ENCODE measurements around the gene SLAMF7. TPM values are rescaled to one million over a fixed set of nuclear protein-coding genes. Genes with fewer than 3 reads are reported as not detected.

SLAMF7 gene
- total RNA-seq, 1 experiment from 2014 or later, result 3.6 TPM

DNA sequence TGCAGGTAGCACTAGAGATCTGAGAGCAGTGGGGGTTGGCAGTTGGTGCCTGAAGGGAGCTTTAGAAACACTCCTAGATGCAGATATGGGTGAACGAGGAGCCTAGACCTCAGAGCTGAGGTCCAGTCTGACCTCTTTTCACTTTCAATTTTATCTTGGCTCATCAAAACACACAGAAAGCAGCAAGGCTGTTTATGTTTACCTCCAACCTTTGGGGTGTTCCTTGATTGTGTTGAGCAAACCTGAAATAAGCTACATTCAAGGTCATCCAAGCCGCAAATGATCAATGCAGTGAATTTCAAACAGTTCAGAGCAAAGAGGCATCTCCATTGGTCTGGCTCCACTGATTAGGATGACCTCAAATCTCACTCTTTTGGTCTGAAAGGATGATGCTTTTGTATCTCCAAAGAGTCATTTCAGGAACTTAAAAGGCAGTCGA lies 58.2 kb downstream of the SLAMF7 start:
- Histone ChIP-seq H3K79me2 (ENCODE audit: low read depth) (no peaks in the 10 kb centered on the region), H3F3A (ENCODE audit: insufficient read depth, low read depth) (no peaks in the 10 kb centered on the region), H3K4me2 (no peak overlapping the region), H3K36me3 (ENCODE audit: low read depth) (no peaks in the 10 kb centered on the region), H3K27ac (no peak overlapping the region), H3K4me1 (replicated peaks; ENCODE audit: insufficient read depth) (peaks cover 21% of the 10 kb centered on the region), H2AFZ (no peak overlapping the region), H3K9me2 (ENCODE audit: insufficient read depth) (no peaks in the 10 kb centered on the region), H3K27me3 (ENCODE audit: insufficient read depth, low read depth) (no peaks in the 10 kb centered on the region), H4K20me1 (ENCODE audit: insufficient read depth) (no peaks in the 10 kb centered on the region), H3K9me3 (ENCODE audit: insufficient read depth, low read depth) (no peaks in the 10 kb centered on the region), H3K4me3 (no peak overlapping the region)
- no peak for DNase-seq
- intact Hi-C loops (cut with micrococcal nuclease; ENCODE audit: unreplicated experiment), result no loop called here
- no TSS peak for BruUV-seq (replicated peaks)
- POLR2A ChIA-PET (ENCODE audit: unreplicated experiment), result no interaction called here
- CTCF ChIA-PET, result no interaction called here
- no peak for TF ChIP-seq EZH2 (IDR thresholded peaks at IDR 0.05; ENCODE audit: low read depth)

DNA sequence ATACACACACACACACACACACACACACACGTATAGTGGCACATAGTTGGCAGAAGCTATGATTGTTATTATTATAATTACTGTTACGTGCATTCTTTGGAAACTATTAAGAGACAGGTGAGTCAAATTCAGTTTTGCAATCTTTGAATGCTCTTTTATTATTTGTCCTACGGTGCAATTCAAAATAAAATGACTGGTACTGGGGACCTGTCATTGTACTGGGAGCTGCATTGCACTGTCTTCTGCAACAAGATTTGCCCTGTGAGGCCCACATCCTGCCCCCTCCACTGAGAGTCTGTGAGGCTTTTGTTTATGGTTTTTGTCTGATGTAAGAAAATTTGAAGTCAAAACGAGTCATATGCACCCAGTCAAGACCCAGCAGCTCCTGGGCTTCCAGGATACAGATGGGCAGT lies 58.8 kb downstream of the SLAMF7 start:
- H3F3A ChIP-seq (ENCODE audit: insufficient read depth, low read depth), result no peaks in the 10 kb centered on the region
- ChIA-PET CTCF (no interaction called here), POLR2A (ENCODE audit: unreplicated experiment) (no interaction called here)
- no peak overlapping the region for H3K4me2 ChIP-seq
- H4K20me1 ChIP-seq (ENCODE audit: insufficient read depth), result no peaks in the 10 kb centered on the region
- DNase-seq, result peak in 1 of 2 experiments; percentile 60
- H3K27me3 ChIP-seq (ENCODE audit: insufficient read depth, low read depth), result no peaks in the 10 kb centered on the region
- no peaks in the 10 kb centered on the region for H3K9me2 ChIP-seq (ENCODE audit: insufficient read depth)
- intact Hi-C loops (cut with micrococcal nuclease; ENCODE audit: unreplicated experiment), result no loop called here
- H3K27ac ChIP-seq, result no peak overlapping the region
- H3K4me3 ChIP-seq, result no peak overlapping the region
- H3K36me3 ChIP-seq (ENCODE audit: low read depth), result no peaks in the 10 kb centered on the region
- no TSS peak for BruUV-seq (replicated peaks)
- H3K79me2 ChIP-seq (ENCODE audit: low read depth), result no peaks in the 10 kb centered on the region
- no peaks in the 10 kb centered on the region for H3K9me3 ChIP-seq (ENCODE audit: insufficient read depth, low read depth)
- TF ChIP-seq EZH2 (IDR thresholded peaks at IDR 0.05; ENCODE audit: low read depth), result no peak
- TF ChIP-seq, protein P1, sequence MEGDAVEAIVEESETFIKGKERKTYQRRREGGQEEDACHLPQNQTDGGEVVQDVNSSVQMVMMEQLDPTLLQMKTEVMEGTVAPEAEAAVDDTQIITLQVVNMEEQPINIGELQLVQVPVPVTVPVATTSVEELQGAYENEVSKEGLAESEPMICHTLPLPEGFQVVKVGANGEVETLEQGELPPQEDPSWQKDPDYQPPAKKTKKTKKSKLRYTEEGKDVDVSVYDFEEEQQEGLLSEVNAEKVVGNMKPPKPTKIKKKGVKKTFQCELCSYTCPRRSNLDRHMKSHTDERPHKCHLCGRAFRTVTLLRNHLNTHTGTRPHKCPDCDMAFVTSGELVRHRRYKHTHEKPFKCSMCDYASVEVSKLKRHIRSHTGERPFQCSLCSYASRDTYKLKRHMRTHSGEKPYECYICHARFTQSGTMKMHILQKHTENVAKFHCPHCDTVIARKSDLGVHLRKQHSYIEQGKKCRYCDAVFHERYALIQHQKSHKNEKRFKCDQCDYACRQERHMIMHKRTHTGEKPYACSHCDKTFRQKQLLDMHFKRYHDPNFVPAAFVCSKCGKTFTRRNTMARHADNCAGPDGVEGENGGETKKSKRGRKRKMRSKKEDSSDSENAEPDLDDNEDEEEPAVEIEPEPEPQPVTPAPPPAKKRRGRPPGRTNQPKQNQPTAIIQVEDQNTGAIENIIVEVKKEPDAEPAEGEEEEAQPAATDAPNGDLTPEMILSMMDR (conservative IDR thresholded peaks at IDR 0.05), result no peak
- peaks cover 21% of the 10 kb centered on the region for H3K4me1 ChIP-seq (replicated peaks; ENCODE audit: insufficient read depth)
- H2AFZ ChIP-seq, result no peak overlapping the region

DNA sequence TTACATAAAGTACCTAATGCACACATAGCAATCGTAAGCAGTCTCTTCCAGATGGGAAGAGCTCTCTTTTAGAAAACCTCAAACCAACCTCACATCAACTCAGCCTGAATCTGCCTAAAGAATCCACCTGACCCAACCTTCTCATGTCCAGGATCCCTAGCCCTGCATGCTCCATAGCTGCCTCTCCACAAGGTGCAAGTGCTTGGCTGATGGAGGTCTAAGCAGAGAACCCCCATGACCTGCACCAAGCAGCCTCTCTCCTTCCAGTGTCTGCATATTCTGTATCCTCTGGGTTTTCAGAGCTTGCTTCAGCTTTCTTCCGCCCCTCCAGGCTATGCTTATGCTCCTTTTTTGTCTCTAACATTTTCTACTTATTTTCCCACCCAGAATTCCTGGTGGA lies 59.4 kb downstream of the SLAMF7 start:
- no TSS peak for BruUV-seq (replicated peaks)
- H3K4me1 ChIP-seq (replicated peaks; ENCODE audit: insufficient read depth), result peaks cover 21% of the 10 kb centered on the region
- CTCF ChIA-PET, result no interaction called here
- no peaks in the 10 kb centered on the region for H4K20me1 ChIP-seq (ENCODE audit: insufficient read depth)
- no peaks in the 10 kb centered on the region for H3F3A ChIP-seq (ENCODE audit: insufficient read depth, low read depth)
- no peak for TF ChIP-seq EZH2 (IDR thresholded peaks at IDR 0.05; ENCODE audit: low read depth)
- TF ChIP-seq, protein P1 (conservative IDR thresholded peaks at IDR 0.05), result no peak
- intact Hi-C loops (cut with micrococcal nuclease; ENCODE audit: unreplicated experiment), result no loop called here
- H3K4me3 ChIP-seq, result no peak overlapping the region
- H3K4me2 ChIP-seq, result no peak overlapping the region
- H3K27ac ChIP-seq, result no peak overlapping the region
- H2AFZ ChIP-seq, result no peak overlapping the region
- no peak for DNase-seq
- H3K79me2 ChIP-seq (ENCODE audit: low read depth), result no peaks in the 10 kb centered on the region
- H3K27me3 ChIP-seq (ENCODE audit: insufficient read depth, low read depth), result no peaks in the 10 kb centered on the region
- H3K36me3 ChIP-seq (ENCODE audit: low read depth), result no peaks in the 10 kb centered on the region
- H3K9me2 ChIP-seq (ENCODE audit: insufficient read depth), result no peaks in the 10 kb centered on the region
- POLR2A ChIA-PET (ENCODE audit: unreplicated experiment), result no interaction called here
- H3K9me3 ChIP-seq (ENCODE audit: insufficient read depth, low read depth), result no peaks in the 10 kb centered on the region

DNA sequence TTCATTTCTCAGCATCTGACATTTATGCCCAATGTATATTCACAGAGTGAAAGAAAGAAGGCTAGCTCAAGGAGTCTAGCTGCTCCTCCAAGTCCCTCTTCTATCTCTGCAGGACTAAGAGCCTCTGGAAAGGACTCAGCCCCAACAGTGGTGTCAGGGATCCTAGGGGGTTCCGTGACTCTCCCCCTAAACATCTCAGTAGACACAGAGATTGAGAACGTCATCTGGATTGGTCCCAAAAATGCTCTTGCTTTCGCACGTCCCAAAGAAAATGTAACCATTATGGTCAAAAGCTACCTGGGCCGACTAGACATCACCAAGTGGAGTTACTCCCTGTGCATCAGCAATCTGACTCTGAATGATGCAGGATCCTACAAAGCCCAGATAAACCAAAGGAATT lies 60.6 kb downstream of the SLAMF7 start:
- no peak overlapping the region for H3K4me2 ChIP-seq
- H3K27ac ChIP-seq, result no peak overlapping the region
- H3K9me3 ChIP-seq (ENCODE audit: insufficient read depth, low read depth), result no peaks in the 10 kb centered on the region
- H4K20me1 ChIP-seq (ENCODE audit: insufficient read depth), result no peaks in the 10 kb centered on the region
- DNase-seq, result no peak
- CTCF ChIA-PET, result no interaction called here
- no peak overlapping the region for H2AFZ ChIP-seq
- H3K79me2 ChIP-seq (ENCODE audit: low read depth), result no peaks in the 10 kb centered on the region
- no peaks in the 10 kb centered on the region for H3K9me2 ChIP-seq (ENCODE audit: insufficient read depth)
- H3K27me3 ChIP-seq (ENCODE audit: insufficient read depth, low read depth), result no peaks in the 10 kb centered on the region
- peaks cover 21% of the 10 kb centered on the region for H3K4me1 ChIP-seq (replicated peaks; ENCODE audit: insufficient read depth)
- TF ChIP-seq, protein P1 (conservative IDR thresholded peaks at IDR 0.05), result no peak
- TF ChIP-seq EZH2 (IDR thresholded peaks at IDR 0.05; ENCODE audit: low read depth), result no peak
- H3F3A ChIP-seq (ENCODE audit: insufficient read depth, low read depth), result no peaks in the 10 kb centered on the region
- no TSS peak for BruUV-seq (replicated peaks)
- POLR2A ChIA-PET (ENCODE audit: unreplicated experiment), result no interaction called here
- intact Hi-C loops (cut with micrococcal nuclease; ENCODE audit: unreplicated experiment), result no loop called here
- no peak overlapping the region for H3K4me3 ChIP-seq
- no peaks in the 10 kb centered on the region for H3K36me3 ChIP-seq (ENCODE audit: low read depth)

Data from PC-9 (cell line).